Ishikawa (cell line): ENCODE results near the gene VSNL1.

ENCODE experiments used
- CEBPB ChIP-seq: IDR thresholded peaks from 2 replicates; pipeline ENCODE4 v1.6.1; 2012
- CREB1 ChIP-seq: IDR thresholded peaks from 2 replicates; pipeline ENCODE4 v1.6.1; 2012; ENCODE audit warnings: low read depth
- EGR1 ChIP-seq: IDR thresholded peaks from 2 replicates; pipeline ENCODE4 v1.6.1; 2012
- EP300 ChIP-seq: IDR thresholded peaks from 2 replicates; pipeline ENCODE4 v1.6.1; 2012; ENCODE audit warnings: borderline replicate concordance
- FOXM1 ChIP-seq: IDR thresholded peaks from 2 replicates; pipeline ENCODE4 v1.6.1; 2012; ENCODE audit warnings: low read depth, borderline replicate concordance
- MAX ChIP-seq: IDR thresholded peaks from 2 replicates; pipeline ENCODE4 v1.6.1; 2012
- NFIC ChIP-seq: IDR thresholded peaks from 2 replicates; pipeline ENCODE4 v1.6.1; 2012
- RAD21 ChIP-seq: IDR thresholded peaks from 2 replicates; pipeline ENCODE4 v1.6.1; 2012; ENCODE audit warnings: low read depth
- TAF1 ChIP-seq: IDR thresholded peaks from 2 replicates; pipeline ENCODE4 v1.6.1; 2012; ENCODE audit warnings: low read depth, mild to moderate bottlenecking
- TEAD4 ChIP-seq: IDR thresholded peaks from 2 replicates; pipeline ENCODE4 v1.6.1; 2012
- USF1 ChIP-seq: IDR thresholded peaks from 2 replicates; pipeline ENCODE4 v1.6.1; 2012
- YY1 ChIP-seq: IDR thresholded peaks from 2 replicates; pipeline ENCODE4 v1.6.1; 2012; ENCODE audit warnings: low read depth
- ZBTB7A ChIP-seq: IDR thresholded peaks from 2 replicates; pipeline ENCODE4 v1.6.1; 2012; ENCODE audit warnings: low read depth
- TF ChIP-seq, protein P1 (sequence below): IDR thresholded peaks from 2 replicates; pipeline ENCODE4 v1.6.1; 2012; ENCODE audit warnings: low read depth, mild to moderate bottlenecking

- TF ChIP-seq TEAD4: no peak
- no peak for TF ChIP-seq CEBPB
- no peak for TF ChIP-seq TAF1
- no peak for TF ChIP-seq FOXM1
- TF ChIP-seq EP300: no peak
- no peak for TF ChIP-seq CREB1
- no peak for TF ChIP-seq YY1
- no peak for TF ChIP-seq RAD21
- no peak for TF ChIP-seq USF1
- TF ChIP-seq NFIC: no peak
- no peak for TF ChIP-seq EGR1
- TF ChIP-seq, protein P1, sequence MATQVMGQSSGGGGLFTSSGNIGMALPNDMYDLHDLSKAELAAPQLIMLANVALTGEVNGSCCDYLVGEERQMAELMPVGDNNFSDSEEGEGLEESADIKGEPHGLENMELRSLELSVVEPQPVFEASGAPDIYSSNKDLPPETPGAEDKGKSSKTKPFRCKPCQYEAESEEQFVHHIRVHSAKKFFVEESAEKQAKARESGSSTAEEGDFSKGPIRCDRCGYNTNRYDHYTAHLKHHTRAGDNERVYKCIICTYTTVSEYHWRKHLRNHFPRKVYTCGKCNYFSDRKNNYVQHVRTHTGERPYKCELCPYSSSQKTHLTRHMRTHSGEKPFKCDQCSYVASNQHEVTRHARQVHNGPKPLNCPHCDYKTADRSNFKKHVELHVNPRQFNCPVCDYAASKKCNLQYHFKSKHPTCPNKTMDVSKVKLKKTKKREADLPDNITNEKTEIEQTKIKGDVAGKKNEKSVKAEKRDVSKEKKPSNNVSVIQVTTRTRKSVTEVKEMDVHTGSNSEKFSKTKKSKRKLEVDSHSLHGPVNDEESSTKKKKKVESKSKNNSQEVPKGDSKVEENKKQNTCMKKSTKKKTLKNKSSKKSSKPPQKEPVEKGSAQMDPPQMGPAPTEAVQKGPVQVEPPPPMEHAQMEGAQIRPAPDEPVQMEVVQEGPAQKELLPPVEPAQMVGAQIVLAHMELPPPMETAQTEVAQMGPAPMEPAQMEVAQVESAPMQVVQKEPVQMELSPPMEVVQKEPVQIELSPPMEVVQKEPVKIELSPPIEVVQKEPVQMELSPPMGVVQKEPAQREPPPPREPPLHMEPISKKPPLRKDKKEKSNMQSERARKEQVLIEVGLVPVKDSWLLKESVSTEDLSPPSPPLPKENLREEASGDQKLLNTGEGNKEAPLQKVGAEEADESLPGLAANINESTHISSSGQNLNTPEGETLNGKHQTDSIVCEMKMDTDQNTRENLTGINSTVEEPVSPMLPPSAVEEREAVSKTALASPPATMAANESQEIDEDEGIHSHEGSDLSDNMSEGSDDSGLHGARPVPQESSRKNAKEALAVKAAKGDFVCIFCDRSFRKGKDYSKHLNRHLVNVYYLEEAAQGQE: no peak
- TF ChIP-seq MAX: no peak
- no peak for TF ChIP-seq ZBTB7A
Measured at GRCh38 chr2:17550907-17551306, 10.4 kb downstream of the VSNL1 start.
